Activated CD4-positive, alpha-beta T cell treated with anti-CD3 and anti-CD28 coated beads, Interleukin-2, Interleukin-4, amounts not matched to agents 100 ng/mL and 50 ng/mL, durations not matched to agents 16 hours and 8 hours (primary cell): ENCODE results near the gene CHMP2A.

ENCODE experiments used
- DNase-seq: peaks from one replicate; pipeline ENCODE4 v3.0.0-alpha.2; 2020; ENCODE audit warnings: low spot score

Gene CHMP2A

GRCh38 chr19:58538257-58539168, 16.4 kb downstream of the CHMP2A start:
- no peak for DNase-seq

DNA sequence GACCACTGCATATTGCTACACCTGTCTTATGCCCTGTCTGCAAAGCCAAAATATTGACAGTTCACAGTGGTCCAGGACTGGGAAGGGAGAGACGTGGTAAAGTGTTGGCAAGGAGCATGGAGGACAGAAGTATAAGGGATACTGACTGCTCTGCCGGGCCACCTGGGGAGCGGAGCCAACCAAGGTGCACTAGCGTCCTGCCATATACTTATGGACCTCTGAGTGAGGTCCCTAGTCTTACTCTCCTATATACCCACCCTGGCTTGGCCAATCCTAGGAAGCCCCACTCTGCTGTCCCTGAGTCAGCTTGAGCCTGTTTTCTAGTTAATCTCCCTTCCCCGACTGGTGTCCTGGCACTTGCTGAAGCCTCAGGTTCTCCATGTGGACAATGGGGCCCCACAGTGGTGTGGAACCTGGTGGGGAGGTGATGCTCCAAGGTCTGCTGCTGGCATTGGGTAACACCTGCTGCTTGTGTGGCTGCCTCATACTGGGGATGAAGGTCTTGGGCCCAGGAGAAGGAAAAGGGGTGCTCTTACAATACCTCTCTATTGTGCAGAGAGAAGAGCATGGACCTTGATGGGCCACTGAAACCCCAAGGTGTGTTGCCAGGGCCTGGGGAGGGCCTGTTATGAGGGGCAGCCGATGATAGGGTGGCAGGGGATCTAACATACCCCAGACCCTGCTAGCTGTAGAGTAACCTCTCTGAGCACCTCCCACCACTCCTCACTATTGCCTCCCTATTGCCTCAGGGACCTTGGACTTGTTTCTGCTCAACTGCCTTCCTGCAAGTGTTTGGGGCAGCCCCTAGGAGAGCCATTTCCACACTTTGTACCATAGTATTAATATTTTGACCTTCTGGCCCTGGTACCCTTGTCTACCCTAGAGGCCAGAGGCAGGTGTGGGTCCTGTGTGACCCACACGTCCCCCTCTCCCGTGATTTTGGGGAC, 17.8 kb downstream of the CHMP2A start:
- no peak for DNase-seq

DNA sequence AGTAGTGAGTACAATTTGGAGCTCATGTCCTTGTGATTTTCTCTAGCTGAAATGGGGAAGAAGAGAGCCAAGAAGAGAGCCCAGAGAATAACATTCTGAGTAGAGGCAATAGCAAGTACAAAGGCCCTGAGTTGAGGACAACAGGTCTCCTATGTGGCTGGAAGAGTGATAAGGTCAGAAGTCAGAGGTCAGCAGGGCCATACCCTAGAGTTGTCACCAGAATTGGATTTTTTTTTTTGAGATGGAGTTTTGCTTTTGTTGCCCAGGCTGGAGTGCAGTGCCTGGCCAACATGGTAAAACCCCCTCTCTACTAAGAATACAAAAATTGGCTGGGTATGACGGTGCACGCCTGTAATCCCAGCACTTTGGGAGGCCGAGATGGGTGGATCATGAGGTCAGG, 19.0 kb downstream of the CHMP2A start:
- DNase-seq, result no peak

DNA sequence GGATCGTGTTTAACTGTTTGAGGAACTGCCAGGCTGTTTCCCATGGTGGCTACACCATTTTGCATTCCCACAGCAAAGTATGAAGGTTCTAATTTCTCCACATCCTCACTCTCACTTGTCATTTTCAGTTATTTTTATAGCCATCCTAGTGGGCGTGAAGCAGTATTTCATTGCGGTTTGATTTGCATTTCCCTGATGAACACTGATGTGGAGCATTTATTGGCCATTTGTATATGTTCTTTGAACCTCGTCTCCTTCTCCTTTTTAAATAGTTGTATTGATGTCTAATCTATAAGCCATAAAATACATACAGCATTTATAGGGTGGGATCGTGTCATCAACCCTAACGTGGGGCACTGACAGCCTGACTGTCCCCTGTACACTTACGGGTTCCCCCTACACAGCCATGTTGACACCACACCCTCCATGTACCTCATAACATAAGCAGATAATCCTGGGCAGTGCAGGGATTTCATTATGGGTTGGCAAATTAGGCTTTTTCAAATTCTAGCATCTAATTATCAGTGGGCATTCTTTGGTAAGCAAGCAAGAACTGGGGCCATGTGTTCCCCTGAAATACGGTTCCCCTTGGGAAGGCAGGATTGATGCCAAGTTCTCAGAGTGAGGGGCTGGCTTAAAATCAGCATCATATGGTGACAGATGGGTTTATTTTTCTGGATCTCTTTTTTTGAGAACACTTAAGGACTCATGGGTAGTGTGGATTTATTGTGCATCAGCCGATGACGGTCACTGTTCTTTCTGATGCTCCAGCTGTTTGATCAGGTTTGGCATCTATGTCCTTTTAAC, 23.7 kb downstream of the CHMP2A start:
- no peak for DNase-seq

DNA sequence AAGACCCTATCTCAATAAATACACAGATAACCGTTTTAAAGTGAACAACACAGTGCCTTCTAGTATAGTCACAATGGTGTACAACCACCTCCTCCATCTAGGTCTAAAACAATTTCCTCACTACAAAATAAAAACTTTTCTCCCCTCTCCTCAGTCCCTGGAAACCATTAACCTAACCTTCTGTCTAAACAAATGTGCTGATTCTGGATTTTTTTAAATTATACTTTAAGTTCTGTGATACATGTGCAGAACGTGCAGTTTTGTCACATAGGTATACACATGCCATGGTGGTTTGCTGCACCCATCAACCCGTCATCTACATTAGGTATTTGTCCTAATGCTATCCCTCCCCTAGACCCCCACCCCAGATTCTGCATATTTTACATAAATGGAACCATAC, 25.5 kb downstream of the CHMP2A start:
- no peak for DNase-seq

DNA sequence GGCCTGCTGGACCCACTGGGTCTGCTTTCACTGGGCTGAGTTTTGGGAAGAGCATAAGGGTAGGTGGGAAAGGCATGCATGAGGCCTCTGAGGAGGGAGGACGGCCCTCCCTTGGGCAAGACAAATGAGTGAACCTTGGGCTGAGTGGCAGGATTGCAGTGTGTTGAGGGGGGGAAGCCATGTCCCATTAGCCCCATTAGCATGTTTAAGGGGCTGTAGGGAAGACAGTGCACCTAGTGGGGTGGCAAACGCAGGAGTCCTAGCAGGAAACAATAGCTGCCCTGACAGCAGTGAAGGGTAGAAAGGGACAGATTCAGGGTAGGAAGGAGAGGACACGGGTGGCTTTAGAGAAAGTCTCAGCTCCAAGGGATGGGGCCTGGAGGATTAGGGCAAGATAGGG, 32.2 kb downstream of the CHMP2A start:
- DNase-seq, result no peak

DNA sequence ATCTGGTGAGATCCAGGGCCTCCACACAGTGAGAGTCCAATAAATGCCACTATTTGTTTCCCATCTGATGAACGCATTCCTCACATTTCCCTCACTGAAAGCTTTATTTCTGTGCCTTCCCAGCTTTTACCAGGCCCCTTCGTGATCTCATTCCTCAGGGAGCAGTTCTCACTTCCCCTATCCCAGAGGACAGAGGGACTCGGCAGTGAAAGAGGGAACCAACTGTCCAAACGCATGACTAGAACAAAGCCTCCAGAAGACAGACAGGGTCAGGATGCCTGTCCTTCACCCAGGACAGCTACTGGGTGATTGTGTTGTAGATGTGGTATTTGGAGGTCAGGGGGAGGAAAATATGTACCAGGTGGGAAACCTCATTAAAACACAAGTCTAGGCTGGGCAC, 33.3 kb downstream of the CHMP2A start:
- DNase-seq, result no peak

GRCh38 chr19:58520257-58520599, 34.7 kb downstream of the CHMP2A start:
- DNase-seq, result no peak

GRCh38 chr19:58519355-58520256, 35.3 kb downstream of the CHMP2A start, which contains the start of gene ZBTB45:
TSS of gene ZBTB45 (minus strand) at chr19:58519810. CDS start at chr19:58517673, 2,137 bp downstream.
- DNase-seq, result peak; percentile 95

GRCh38 chr19:58519087-58519354, 35.9 kb downstream of the CHMP2A start:
- DNase-seq, result peak; percentile 59

DNA sequence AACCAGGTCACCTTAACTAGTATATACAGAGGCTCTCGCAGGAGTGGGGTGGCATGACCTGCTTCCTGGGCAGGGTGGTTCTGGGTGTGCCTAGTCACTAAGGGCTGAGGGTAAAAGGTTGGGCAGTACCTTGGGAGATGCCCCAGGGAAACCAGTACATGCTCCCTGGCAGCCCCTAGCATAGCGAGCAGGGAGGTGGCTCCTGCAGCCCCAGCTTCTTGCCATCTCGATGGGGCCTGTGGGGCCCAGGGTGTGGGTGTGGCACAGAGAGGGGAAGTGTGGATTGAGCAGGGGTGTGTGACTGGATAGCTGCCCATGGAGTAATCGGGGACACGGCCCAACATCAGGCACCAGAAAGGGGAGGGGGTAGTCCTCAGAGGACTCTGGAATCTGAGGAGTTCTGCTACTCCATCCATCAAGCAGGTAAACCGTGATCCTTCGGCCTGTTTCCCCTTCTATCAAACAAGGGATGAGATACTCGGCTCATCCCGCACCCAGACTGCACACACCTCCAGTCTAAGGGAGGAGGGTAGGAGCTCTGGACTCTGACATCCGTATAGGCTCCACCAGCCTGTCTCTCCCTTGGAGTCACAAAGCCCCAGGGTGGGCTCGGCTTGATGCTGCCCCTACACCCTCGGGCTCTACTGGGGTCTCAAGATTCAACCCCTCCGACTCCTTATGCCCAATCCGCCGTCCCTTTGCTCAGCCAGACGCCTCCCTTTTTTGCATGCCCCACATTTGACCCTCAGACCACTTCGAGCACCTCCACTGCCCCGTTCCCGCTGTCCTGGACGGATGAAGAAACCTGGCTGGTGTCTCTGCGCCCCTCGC, 36.4 kb downstream of the CHMP2A start:
- DNase-seq, result no peak

GRCh38 chr19:58516964-58517833, 37.7 kb downstream of the CHMP2A start:
- DNase-seq, result no peak

DNA sequence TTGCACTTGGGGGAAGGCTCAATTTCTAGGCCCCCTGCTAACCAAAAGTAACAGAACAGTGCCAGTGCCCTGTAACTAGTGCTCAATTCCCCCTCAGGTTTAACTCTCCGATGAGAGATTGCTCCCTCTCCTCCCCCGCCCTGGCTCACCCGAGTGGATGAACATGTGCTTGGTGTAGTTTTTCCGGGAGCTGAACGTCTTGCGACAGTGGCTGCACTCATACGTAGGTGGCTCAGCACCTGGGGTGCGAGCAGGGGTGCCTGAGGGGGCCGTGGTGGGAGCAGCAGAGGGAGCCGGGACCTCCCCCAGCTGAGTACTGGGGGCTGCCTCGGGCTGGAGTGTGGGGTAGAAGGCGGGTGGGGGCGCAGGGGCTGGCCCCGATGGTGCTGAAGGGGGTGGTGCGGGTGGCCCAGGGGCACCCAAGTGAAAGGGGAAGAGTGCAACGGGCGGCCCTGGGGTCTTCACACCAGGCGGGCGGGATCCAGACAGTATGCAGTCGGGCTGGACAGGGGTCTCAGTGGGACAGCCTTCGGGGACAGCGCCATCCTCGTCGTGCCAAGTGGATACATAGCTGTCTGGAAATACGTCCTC, 38.6 kb downstream of the CHMP2A start:
- DNase-seq, result no peak

GRCh38 chr19:58515259-58515658, 39.6 kb downstream of the CHMP2A start:
- DNase-seq, result no peak

GRCh38 chr19:58514564-58515022, 40.3 kb downstream of the CHMP2A start:
- DNase-seq, result no peak

GRCh38 chr19:58513694-58514563, 41.0 kb downstream of the CHMP2A start:
- peak; percentile 97 for DNase-seq

- DNase-seq, result no peak
These were observed 41.7 kb downstream of the CHMP2A start for GRCh38 chr19:58513213-58513693.
